Stimulated activated naive CD8-positive, alpha-beta T cell treated with anti-CD3 and anti-CD28 coated beads, Interleukin-15, amount 100 ng/mL, for 72 hours (primary cell): ENCODE results near the gene BCL2L11.

Experiments
- ATAC-seq: fragments of 150-1000 bp; cut with Tn5 transposase; 2 replicates; pipeline ENCODE4 v1.10.0; 2021; ENCODE audit warnings: mild to moderate bottlenecking, moderate library complexity
- DNase-seq, 2 donors: peaks; one replicate each; pipeline ENCODE4 v3.0.0; 2021 to 2022
- H3K27ac Mint-ChIP-seq, 2 donors: one replicate each; pipeline ENCODE4 v1.8.0; 2022; ENCODE audit warnings: mild to moderate bottlenecking in 2 of 2, mixed read lengths in 2 of 2, moderate library complexity in 2 of 2
- H3K27me3 Mint-ChIP-seq: one replicate; pipeline ENCODE4 v1.8.0; 2022; ENCODE audit warnings: mixed read lengths
- H3K4me1 Mint-ChIP-seq: one replicate; pipeline ENCODE4 v1.8.0; 2022; ENCODE audit warnings: mild to moderate bottlenecking, mixed read lengths
- H3K4me3 Mint-ChIP-seq, 2 donors: one replicate each; pipeline ENCODE4 v1.8.0; 2022; ENCODE audit warnings: mild to moderate bottlenecking in 2 of 2, mixed read lengths in 2 of 2, moderate library complexity in 1 of 2
- H3K9me3 Mint-ChIP-seq, 2 donors: one replicate each; pipeline ENCODE4 v1.8.0; 2022; ENCODE audit warnings: mixed read lengths in 2 of 2

The BCL2L11 gene

GRCh38 chr2:111202266-111203040, 81.7 kb downstream of the BCL2L11 start:
- no peaks in the 10 kb centered on the region for H3K9me3 Mint-ChIP-seq
- H3K27me3 Mint-ChIP-seq: peaks cover 26% of the 10 kb centered on the region
- peaks cover 11% of the 10 kb centered on the region for H3K4me1 Mint-ChIP-seq
- no peak for ATAC-seq
- DNase-seq: no peak
- H3K27ac Mint-ChIP-seq: no peak overlapping the region
- H3K4me3 Mint-ChIP-seq: no peak overlapping the region

- Mint-ChIP-seq H3K9me3 (no peaks in the 10 kb centered on the region), H3K4me3 (no peak overlapping the region), H3K27ac (no peak overlapping the region), H3K4me1 (peaks cover 25% of the 10 kb centered on the region), H3K27me3 (peaks cover 26% of the 10 kb centered on the region)
- ATAC-seq (no peak), DNase-seq (no peak)
Observed at GRCh38 chr2:111204706-111205105, 84.0 kb downstream of the BCL2L11 start.

GRCh38 chr2:111205774-111206173, 85.1 kb downstream of the BCL2L11 start:
- Mint-ChIP-seq H3K9me3 (peaks cover 0 to 3% of the 10 kb centered on the region in 2 donors), H3K4me3 (no peak overlapping the region), H3K27me3 (peaks cover 28% of the 10 kb centered on the region), H3K4me1 (peaks cover 21% of the 10 kb centered on the region), H3K27ac (no peak overlapping the region)
- DNase-seq: no peak
- no peak for ATAC-seq

GRCh38 chr2:111207851-111208250, 87.1 kb downstream of the BCL2L11 start:
- no peak overlapping the region for H3K4me3 Mint-ChIP-seq
- peaks cover 14% of the 10 kb centered on the region for H3K4me1 Mint-ChIP-seq
- no peak overlapping the region for H3K27ac Mint-ChIP-seq
- DNase-seq (no peak), ATAC-seq (no peak)
- H3K27me3 Mint-ChIP-seq: peaks cover 36% of the 10 kb centered on the region
- peaks cover 6 to 10% of the 10 kb centered on the region in 2 donors for H3K9me3 Mint-ChIP-seq

GRCh38 chr2:111208639-111209038, 87.9 kb downstream of the BCL2L11 start:
- Mint-ChIP-seq H3K9me3 (peaks cover 12 to 18% of the 10 kb centered on the region in 2 donors), H3K4me1 (peaks cover 14% of the 10 kb centered on the region), H3K4me3 (peak overlapping the region; percentile 2 to 19), H3K27ac (no peak overlapping the region), H3K27me3 (peaks cover 36% of the 10 kb centered on the region)
- ATAC-seq: peak; percentile 44
- no peak for DNase-seq

GRCh38 chr2:111209045-111209514, 88.4 kb downstream of the BCL2L11 start:
- ATAC-seq (peak; percentile 98), DNase-seq (peak; percentile 26 to 60)
- H3K27me3 Mint-ChIP-seq: peaks cover 32% of the 10 kb centered on the region
- H3K4me1 Mint-ChIP-seq: peaks cover 14% of the 10 kb centered on the region
- H3K4me3 Mint-ChIP-seq: peak overlapping the region in 1 of 2 donors; percentile 2
- no peak overlapping the region for H3K27ac Mint-ChIP-seq
- H3K9me3 Mint-ChIP-seq: peaks cover 17 to 21% of the 10 kb centered on the region in 2 donors

- DNase-seq (no peak), ATAC-seq (no peak)
- Mint-ChIP-seq H3K4me1 (peaks cover 14% of the 10 kb centered on the region), H3K27me3 (peaks cover 28% of the 10 kb centered on the region), H3K9me3 (peaks cover 26 to 31% of the 10 kb centered on the region in 2 donors), H3K4me3 (no peak overlapping the region), H3K27ac (no peak overlapping the region)
Observed at GRCh38 chr2:111210036-111210435, 89.3 kb downstream of the BCL2L11 start.

- no peak for DNase-seq
- no peak for ATAC-seq
- peaks cover 10% of the 10 kb centered on the region for H3K27me3 Mint-ChIP-seq
- H3K4me1 Mint-ChIP-seq: peaks cover 5% of the 10 kb centered on the region
- no peak overlapping the region for H3K4me3 Mint-ChIP-seq
- H3K9me3 Mint-ChIP-seq: peaks cover 29 to 34% of the 10 kb centered on the region in 2 donors
- no peak overlapping the region for H3K27ac Mint-ChIP-seq
Observed at GRCh38 chr2:111213877-111214276, 93.2 kb downstream of the BCL2L11 start.

- Mint-ChIP-seq H3K4me1 (no peaks in the 10 kb centered on the region), H3K27ac (no peak overlapping the region), H3K4me3 (no peak overlapping the region), H3K9me3 (peaks cover 24 to 29% of the 10 kb centered on the region in 2 donors), H3K27me3 (peaks cover 19% of the 10 kb centered on the region)
- no peak for DNase-seq
- no peak for ATAC-seq
Observed at GRCh38 chr2:111216811-111217652, 96.3 kb downstream of the BCL2L11 start.
